IMR-90 (cell line): ENCODE data around the gene MUC5B. TPM values are rescaled to one million over a fixed set of nuclear protein-coding genes. Genes with fewer than 3 reads are reported as not detected.

Experiments used
- ATAC-seq: fragments of 200-7000 bp; cut with Tn5 transposase; 2 replicates; pipeline ENCODE4 v1.9.1; 2020; ENCODE audit warnings: low read depth, mild to moderate bottlenecking, moderate library complexity
- BruUV-seq: library from RNA; stranded (reverse); fragments of 400-500 nt; replicated peaks from 2 replicates; lab custom pipeline; 2021; lab: Mats Ljungman, UMichigan
- CTCF ChIA-PET: fragments of 300-600 bp; formaldehyde crosslinking; extraction: SDS; loops from one replicate; lab custom pipeline; 2021; ENCODE audit warnings: antibody characterized with exemption; lab: Yijun Ruan, JAX
- POLR2A ChIA-PET: fragments of 300-600 bp; sonication (Branson Sonifier 250); formaldehyde crosslinking; loops from one replicate; lab custom pipeline; 2022; ENCODE audit warnings: antibody characterized with exemption; ENCODE audit not compliant: unreplicated experiment; lab: Charles Lee
- DNase-seq: peaks from one replicate; pipeline ENCODE4 v3.0.0; 2013
- H2AFZ ChIP-seq: replicated peaks from 2 replicates; pipeline ENCODE3; 2013; ENCODE audit warnings: low read length, mild to moderate bottlenecking; ENCODE audit not compliant: poor library complexity
- H2AK5ac ChIP-seq: 2 replicates; pipeline ENCODE4 v1.6.1; 2013; ENCODE audit warnings: low read depth, low read length, inconsistent platforms
- H2AK9ac ChIP-seq: replicated peaks from 2 replicates; pipeline ENCODE3; 2013; ENCODE audit warnings: mild to moderate bottlenecking, low read depth, low read length, moderate library complexity; ENCODE audit not compliant: poor library complexity
- H2BK120ac ChIP-seq: 2 replicates; pipeline ENCODE4 v1.6.1; 2013; ENCODE audit warnings: low read depth, low read length, inconsistent platforms
- H2BK15ac ChIP-seq: 3 replicates; pipeline ENCODE4 v1.6.1; 2013; ENCODE audit warnings: low read depth, low read length, inconsistent platforms
- H2BK20ac ChIP-seq: 2 replicates; pipeline ENCODE4 v1.6.1; 2013; ENCODE audit warnings: low read depth, mild to moderate bottlenecking, inconsistent platforms, low read length, moderate library complexity
- H2BK5ac ChIP-seq: 2 replicates; pipeline ENCODE4 v1.6.1; 2013; ENCODE audit warnings: mild to moderate bottlenecking, low read depth, low read length, inconsistent platforms; ENCODE audit not compliant: poor library complexity, severe bottlenecking
- H3K14ac ChIP-seq: replicated peaks from 2 replicates; pipeline ENCODE4 v1.6.1; 2013; ENCODE audit warnings: low read depth, low read length, inconsistent platforms
- H3K18ac ChIP-seq: 2 replicates; pipeline ENCODE4 v1.6.1; 2013; ENCODE audit warnings: low read depth, low read length, control low read depth
- H3K23ac ChIP-seq: 2 replicates; pipeline ENCODE4 v1.6.1; 2013; ENCODE audit warnings: low read depth, low read length, inconsistent platforms
- H3K27ac ChIP-seq: 2 replicates; pipeline ENCODE4 v1.5.1; 2013; ENCODE audit warnings: mild to moderate bottlenecking, control low read depth, low read length; ENCODE audit not compliant: insufficient read depth
- H3K27me3 ChIP-seq: 2 replicates; pipeline ENCODE4 v1.6.1; 2013; ENCODE audit warnings: low read length; ENCODE audit not compliant: control insufficient read depth, insufficient read depth
- H3K36me3 ChIP-seq: 2 replicates; pipeline ENCODE4 v1.6.1; 2013; ENCODE audit warnings: low read length, mixed read lengths; ENCODE audit not compliant: control insufficient read depth, insufficient read depth
- H3K4ac ChIP-seq: 2 replicates; pipeline ENCODE4 v1.6.1; 2013; ENCODE audit warnings: low read depth, low read length, inconsistent platforms
- H3K4me1 ChIP-seq: 2 replicates; pipeline ENCODE4 v1.6.1; 2013; ENCODE audit warnings: low read length, mixed read lengths; ENCODE audit not compliant: control insufficient read depth, insufficient read depth
- H3K4me2 ChIP-seq: 2 replicates; pipeline ENCODE4 v1.6.1; 2013; ENCODE audit warnings: low read depth, mild to moderate bottlenecking, control low read depth, low read length, moderate library complexity
- H3K4me3 ChIP-seq: 2 replicates; pipeline ENCODE4 v1.5.1; 2013; ENCODE audit warnings: low read depth, mild to moderate bottlenecking, control low read depth, low read length, moderate library complexity; ENCODE audit not compliant: insufficient read depth
- H3K56ac ChIP-seq: 2 replicates; pipeline ENCODE4 v1.6.1; 2013; ENCODE audit warnings: low read length, inconsistent platforms; ENCODE audit not compliant: insufficient read depth; ENCODE audit errors: extremely low read depth
- H3K79me1 ChIP-seq, 2 experiments: 2 replicates each; pipeline ENCODE4 v1.6.1; 2013; ENCODE audit warnings: low read length in 2 of 2, inconsistent platforms in 1 of 2, low read depth in 1 of 2
- H3K9ac ChIP-seq: 2 replicates; pipeline ENCODE4 v1.6.1; 2013; ENCODE audit warnings: low read depth, low read length, control low read depth
- H3K9me1 ChIP-seq: 2 replicates; pipeline ENCODE4 v1.6.1; 2013; ENCODE audit warnings: low read length, inconsistent platforms; ENCODE audit not compliant: insufficient read depth
- H3K9me3 ChIP-seq: 2 replicates; pipeline ENCODE4 v1.6.1; 2013; ENCODE audit warnings: low read length; ENCODE audit not compliant: control insufficient read depth, insufficient read depth
- H4K20me1 ChIP-seq: 2 replicates; pipeline ENCODE4 v1.6.1; 2013; ENCODE audit warnings: low read length, inconsistent platforms; ENCODE audit not compliant: insufficient read depth
- H4K5ac ChIP-seq: 2 replicates; pipeline ENCODE4 v1.6.1; 2013; ENCODE audit warnings: mild to moderate bottlenecking, low read depth, low read length, control low read depth
- H4K8ac ChIP-seq, 2 experiments: 2 replicates each; pipeline ENCODE4 v1.6.1; 2013; ENCODE audit warnings: low read depth in 2 of 2, low read length in 2 of 2, control low read depth in 1 of 2, inconsistent platforms in 1 of 2
- H4K91ac ChIP-seq: 2 replicates; pipeline ENCODE4 v1.6.1; 2013; ENCODE audit warnings: low read depth, low read length, inconsistent platforms; ENCODE audit not compliant: insufficient read depth
- BHLHE40 ChIP-seq: fragments of 150-350 bp; IDR thresholded peaks from 2 replicates; pipeline ENCODE4 v1.6.1; 2016; ENCODE audit warnings: mild to moderate bottlenecking, low read depth, low read length
- CHD1 ChIP-seq: IDR thresholded peaks from 2 replicates; pipeline ENCODE4 v1.6.1; 2012; ENCODE audit warnings: low read depth, low read length, improper control_type of control experiment
- CTCF ChIP-seq: conservative IDR thresholded peaks from 2 replicates; pipeline ENCODE4 v1.5.1; 2012; ENCODE audit warnings: mild to moderate bottlenecking, low read depth, low read length, improper control_type of control experiment
- ELK1 ChIP-seq: fragments of 150-350 bp; IDR thresholded peaks from 2 replicates; pipeline ENCODE4 v1.6.1; 2016; ENCODE audit warnings: low read depth, mild to moderate bottlenecking, low read length, moderate library complexity, borderline replicate concordance
- FOS ChIP-seq: fragments of 150-350 bp; IDR thresholded peaks from 2 replicates; pipeline ENCODE4 v1.6.1; 2016; ENCODE audit warnings: low read depth, low read length
- MAFK ChIP-seq: IDR thresholded peaks from 2 replicates; pipeline ENCODE4 v1.6.1; 2012; ENCODE audit warnings: low read depth, low read length, improper control_type of control experiment
- MAZ ChIP-seq: IDR thresholded peaks from 2 replicates; pipeline ENCODE4 v1.6.1; 2012; ENCODE audit warnings: low read depth, mild to moderate bottlenecking, low read length, improper control_type of control experiment, moderate library complexity, borderline replicate concordance
- NFE2L2 ChIP-seq: fragments of 150-350 bp; IDR thresholded peaks from 2 replicates; pipeline ENCODE4 v1.6.1; 2016; ENCODE audit warnings: low read depth, mild to moderate bottlenecking, low read length
- POLR2A ChIP-seq: IDR thresholded peaks from 2 replicates; pipeline ENCODE4 v1.6.1; 2012; ENCODE audit warnings: mild to moderate bottlenecking, low read depth, low read length
- RAD21 ChIP-seq: IDR thresholded peaks from 2 replicates; pipeline ENCODE4 v1.6.1; 2012; ENCODE audit warnings: low read length, improper control_type of control experiment
- RCOR1 ChIP-seq: IDR thresholded peaks from 2 replicates; pipeline ENCODE4 v1.6.1; 2012; ENCODE audit warnings: mild to moderate bottlenecking, low read length, improper control_type of control experiment; ENCODE audit not compliant: insufficient replicate concordance
- RFX5 ChIP-seq: IDR thresholded peaks from 2 replicates; pipeline ENCODE4 v1.8.0; 2012; ENCODE audit warnings: low read depth, mild to moderate bottlenecking, low read length, moderate library complexity
- SMC3 ChIP-seq: fragments of 150-350 bp; IDR thresholded peaks from 2 replicates; pipeline ENCODE4 v1.6.1; 2016; ENCODE audit warnings: low read depth, mild to moderate bottlenecking, antibody characterized with exemption, low read length, moderate library complexity
- USF2 ChIP-seq: fragments of 150-350 bp; IDR thresholded peaks from 2 replicates; pipeline ENCODE4 v1.6.1; 2017; ENCODE audit warnings: mild to moderate bottlenecking, antibody characterized with exemption, low read length, low read depth
- WGBS, 2 experiments: methylation state at CpG; one replicate each; pipeline versions ENCODE4 v1.1.5 to v1.1.7; 2013; ENCODE audit warnings: missing lambda C conversion rate in 2 of 2; ENCODE audit not compliant: insufficient read length in 1 of 2; ENCODE audit errors: extremely low coverage in 2 of 2; 5-methylcytosine and 5-hydroxymethylcytosine counted together
- dilution Hi-C: fragments of 300-500 bp; cut with HindIII; formaldehyde crosslinking; loops from one replicate; pipeline ENCODE4 v1.14.3; 2018; ENCODE audit warnings: low sequenced_read_pairs; ENCODE audit not compliant: unreplicated experiment
- in situ Hi-C: fragments of 300-500 bp; cut with MboI; formaldehyde crosslinking; loops from 3 replicates; pipeline ENCODE4 v1.14.3; 2019; ENCODE audit warnings: low sequenced_read_pairs, inconsistent platforms, mixed read lengths
- intact Hi-C: fragments of 100-400 bp; cut with micrococcal nuclease; formaldehyde crosslinking; loops from 2 replicates; pipeline ENCODE4 v1.10.0; 2022
- polyA plus RNA-seq, 3 experiments: library from polyadenylated mRNA; depleted of rRNA; stranded (reverse); fragments of >200 nt; gene quantifications; 2 replicates each; pipeline ENCODE4 v1.2.3, GENCODE V29; 2012; ENCODE audit warnings: low replicate concordance in 1 of 3
- total RNA-seq: library from RNA; depleted of rRNA; stranded (reverse); fragments of >200 nt; gene quantifications from 2 replicates; pipeline ENCODE4 v1.2.3, GENCODE V29; 2012

Gene MUC5B
- total and polyA plus RNA-seq, 2 of the 4 experiments (the other 2 are of a cell fraction) = not detected

GRCh38 chr11:1293619-1294015 lies 70.8 kb downstream of the MUC5B start:
- WGBS, 2 experiments = 94% methylated on average over 13 of the region's 13 CpGs; no CpG with 5 or more reads in 1 of the 2 experiments
- Histone ChIP-seq H3K79me1 (peaks cover 12 to 69% of the 10 kb centered on the region in 2 experiments; a peak in 3 of 4 replicates), H3K4me1 (no peaks in the 10 kb centered on the region), H3K27me3 (no peaks in the 10 kb centered on the region), H3K4ac (no peak overlapping the region), H3K9ac (no peak overlapping the region), H4K20me1 (peaks cover 42% of the 10 kb centered on the region), H3K9me1 (no peaks in the 10 kb centered on the region), H4K91ac (no peak overlapping the region), H3K14ac (no peak overlapping the region), H2AK9ac (no peak overlapping the region), H3K23ac (no peak overlapping the region), H2AK5ac (no peak overlapping the region), H3K27ac (no peak overlapping the region), H3K56ac (no peak overlapping the region), H4K8ac (no peak overlapping the region), H2BK15ac (no peak overlapping the region), H3K36me3 (peaks cover 46% of the 10 kb centered on the region), H3K4me3 (no peak overlapping the region), H3K4me2 (no peak overlapping the region), H2AFZ (no peak overlapping the region), H2BK20ac (no peak overlapping the region), H4K5ac (no peak overlapping the region), H2BK120ac (no peak overlapping the region), H3K18ac (no peak overlapping the region), H2BK5ac (no peak overlapping the region), H3K9me3 (no peaks in the 10 kb centered on the region)
- intact Hi-C loops (loop anchor here (1.0 kb wide), 1 partner anchor 222 kb away; no protein-coding TSS in a partner anchor), in situ Hi-C loops (no loop called here), dilution Hi-C loops (no loop called here)
- ChIA-PET POLR2A (no interaction called here), CTCF (no interaction called here)
- ATAC-seq (peak; percentile 42; the same call in 1 of the 2 replicates), DNase-seq (no peak)
- BruUV-seq = no TSS peak
- peak; percentile 23; the same call in 1 of the 2 replicates for TF ChIP-seq CTCF
- TF ChIP-seq BHLHE40 = no peak
- TF ChIP-seq RFX5 = no peak
- no peak for TF ChIP-seq CHD1
- TF ChIP-seq RAD21 = peak; percentile 36
- no peak for TF ChIP-seq MAZ
- no peak for TF ChIP-seq RCOR1
- TF ChIP-seq NFE2L2 = no peak
- peak; percentile 30; the same call in 1 of the 2 replicates for TF ChIP-seq SMC3
- TF ChIP-seq ELK1 = no peak
- TF ChIP-seq POLR2A = no peak
- no peak for TF ChIP-seq MAFK
- no peak for TF ChIP-seq FOS
- TF ChIP-seq USF2 = no peak
